GM18870 (cell line): ENCODE results near the gene NFIA.

ENCODE experiments used
- ATAC-seq: cut with Tn5 transposase; IDR thresholded peaks from one replicate; pipeline ENCODE4 v1.9.1; 2021; ENCODE audit warnings: moderate library complexity; ENCODE audit not compliant: unreplicated experiment

NFIA gene

DNA sequence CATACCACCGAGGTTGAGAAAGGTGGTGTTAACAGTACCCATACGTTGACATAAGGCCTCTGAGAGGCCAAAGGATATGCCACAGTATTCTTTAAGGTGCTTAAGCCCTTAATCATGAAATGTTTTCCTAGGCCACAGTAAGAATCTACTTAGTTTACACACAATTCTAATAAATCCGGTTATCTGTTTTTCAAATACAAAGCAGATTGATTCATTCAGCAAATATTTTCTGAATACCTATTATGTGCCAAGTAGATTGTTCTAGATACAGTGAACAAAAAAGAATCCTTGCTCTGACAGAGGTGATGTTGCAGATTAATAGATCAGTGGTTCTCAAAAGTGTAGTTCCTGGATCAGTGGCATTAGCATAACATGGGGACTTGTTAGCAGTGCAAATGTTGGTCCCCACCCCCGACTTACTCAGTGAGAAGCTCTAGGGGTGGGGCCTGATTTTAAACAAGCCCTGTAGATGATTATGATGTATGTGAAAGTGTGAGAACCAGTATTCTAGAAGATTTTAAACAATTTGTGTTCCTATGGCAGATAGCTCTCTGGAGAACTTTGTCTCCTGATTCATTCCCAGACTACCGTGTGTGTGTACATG is 61.6 kb downstream of the NFIA start:
- no peak for ATAC-seq

DNA sequence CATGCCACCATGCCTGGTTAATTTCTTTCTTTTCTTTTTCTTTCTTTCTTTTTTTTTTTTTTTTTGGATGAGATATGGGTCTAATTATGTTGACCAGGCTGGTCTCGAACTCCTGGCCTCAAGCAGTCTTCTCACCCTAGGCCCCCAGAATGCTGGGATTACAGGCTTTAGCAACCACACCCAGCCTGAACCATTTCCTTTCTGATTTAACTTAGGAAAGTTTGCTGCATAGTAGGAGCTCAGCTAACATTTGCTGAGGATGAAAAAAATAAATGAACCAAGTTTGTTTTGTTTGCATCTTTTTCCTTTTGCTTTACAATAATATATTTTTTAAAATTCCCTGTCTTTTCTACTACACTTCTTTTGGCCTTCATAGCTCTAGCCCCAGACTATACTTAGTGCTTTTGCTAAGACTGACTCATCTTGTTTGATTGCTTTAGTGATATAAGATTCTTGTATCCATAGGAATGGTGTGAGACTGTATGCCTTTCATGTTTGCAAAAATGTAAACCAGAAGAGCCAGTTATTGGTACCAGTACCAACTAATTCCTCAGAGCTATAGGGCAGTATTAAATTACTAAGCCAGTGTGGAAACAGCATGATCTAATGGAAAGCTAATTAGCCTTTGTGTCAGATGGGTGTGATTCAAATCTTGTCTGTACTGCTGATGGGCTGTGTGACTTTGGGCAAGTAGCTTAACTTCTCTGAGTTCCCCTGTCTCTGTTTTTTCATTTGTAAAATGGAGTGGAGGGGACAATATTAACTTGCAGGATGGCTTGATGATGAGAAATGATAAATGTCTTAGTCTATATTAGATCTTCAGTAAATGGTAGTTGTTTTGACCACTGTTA is 66.9 kb downstream of the NFIA start:
- ATAC-seq = no peak

DNA sequence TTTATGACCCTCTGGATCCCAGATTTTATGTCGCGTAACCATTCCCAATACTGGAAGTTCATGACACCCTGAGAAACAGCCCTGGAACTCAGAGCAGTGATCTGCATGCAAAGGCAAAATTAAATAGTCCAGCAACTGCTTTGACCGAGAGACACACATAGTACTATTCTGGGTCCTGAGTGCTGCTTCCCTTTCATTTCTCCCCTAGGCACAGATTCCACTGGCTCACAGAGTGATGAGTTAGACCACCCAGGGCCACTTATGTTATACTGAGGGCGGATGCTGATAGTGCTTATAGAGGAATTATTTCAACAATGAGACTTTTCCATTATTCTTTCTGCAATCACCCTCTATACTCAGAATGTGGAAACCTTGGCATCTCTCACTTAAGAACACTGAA is 69.2 kb downstream of the NFIA start:
- ATAC-seq = no peak

DNA sequence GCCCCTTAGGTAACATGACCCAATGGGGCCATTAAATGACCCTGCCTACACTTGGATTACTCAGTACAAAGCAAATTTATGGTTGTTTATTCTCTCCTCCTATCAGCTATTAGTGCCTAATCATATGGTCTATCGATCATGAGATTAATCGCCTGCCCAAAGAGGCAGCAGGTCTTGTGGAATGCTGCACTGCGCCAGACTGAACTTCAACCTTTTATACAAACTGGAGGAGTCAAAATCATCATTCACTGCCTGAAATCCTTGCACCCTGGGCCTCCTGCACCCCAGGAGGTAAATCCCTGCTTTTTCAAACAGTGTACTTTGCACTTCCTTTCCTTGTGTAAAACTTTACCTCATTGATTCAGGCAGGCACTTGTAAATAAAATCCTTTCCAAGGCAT is 69.7 kb downstream of the NFIA start:
- no peak for ATAC-seq

DNA sequence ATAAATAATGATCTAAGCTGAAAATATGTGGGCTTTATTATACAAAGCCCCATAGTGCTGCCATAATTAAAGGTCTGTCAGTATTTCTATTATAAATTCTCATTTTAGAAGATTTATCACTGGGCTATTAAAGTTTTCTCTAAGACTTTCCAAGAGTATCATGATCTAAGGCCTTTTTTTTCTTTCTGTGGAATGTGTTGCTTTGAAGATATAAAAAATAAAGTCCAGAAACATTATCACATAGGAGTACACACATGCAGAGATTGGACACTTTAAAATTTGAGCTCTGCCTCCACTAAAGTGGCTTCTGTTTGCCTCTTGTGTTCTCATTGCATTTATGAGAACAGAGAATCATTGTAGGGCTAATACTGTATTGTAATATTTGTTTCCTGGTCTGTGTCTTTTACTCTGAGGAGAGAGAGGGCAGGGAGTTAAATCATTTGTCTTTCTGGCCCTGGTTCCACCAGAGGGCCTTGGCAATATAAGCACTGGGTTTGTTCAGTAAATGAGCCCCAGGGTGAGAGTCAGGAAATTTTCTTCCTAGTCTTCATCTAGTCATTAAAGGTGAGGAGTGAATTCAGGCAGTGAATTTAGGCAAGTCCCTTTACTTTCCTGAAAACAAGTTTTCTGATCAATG is 70.2 kb downstream of the NFIA start:
- ATAC-seq = no peak

DNA sequence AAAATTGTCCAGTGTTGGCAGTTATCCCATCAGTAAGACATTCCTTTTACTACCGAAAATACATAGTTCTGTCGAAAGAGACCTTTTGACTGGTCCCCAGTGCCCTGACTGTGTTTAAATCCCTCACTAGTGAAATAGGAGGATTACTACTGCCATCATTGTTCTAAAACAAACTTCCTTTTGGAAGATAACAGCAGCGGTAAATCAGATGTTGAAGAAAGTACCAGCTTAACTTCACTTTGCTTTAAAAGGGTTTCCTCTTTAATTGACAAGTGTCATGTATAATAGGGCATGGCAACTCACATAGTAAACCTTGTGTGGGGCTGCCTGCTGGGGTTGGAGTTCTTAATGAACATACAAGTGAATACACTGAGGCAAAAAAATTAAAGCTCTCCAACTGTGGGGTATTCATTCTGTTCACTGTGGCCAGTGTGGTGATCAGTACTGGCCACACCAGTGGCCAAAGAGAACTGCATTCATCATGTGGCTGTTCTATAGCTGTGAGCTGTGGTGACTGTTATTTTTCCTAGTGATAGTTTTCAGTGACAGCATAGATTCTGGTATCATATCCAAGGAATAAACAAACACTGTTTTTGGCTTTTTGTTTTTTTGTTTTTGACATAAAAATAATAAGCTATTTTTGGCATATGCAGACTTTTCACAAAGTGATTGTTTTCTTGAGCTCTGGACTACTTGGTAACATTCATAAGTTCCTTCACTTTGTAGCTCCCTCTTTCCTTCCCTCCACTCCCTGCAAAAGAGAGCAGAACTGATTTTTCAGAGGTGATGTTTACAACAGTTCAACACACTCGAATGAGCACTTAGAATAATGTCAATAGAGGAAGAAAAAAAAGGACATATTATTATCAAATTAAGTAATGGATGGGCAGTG is 74.5 kb downstream of the NFIA start:
- ATAC-seq = no peak

DNA sequence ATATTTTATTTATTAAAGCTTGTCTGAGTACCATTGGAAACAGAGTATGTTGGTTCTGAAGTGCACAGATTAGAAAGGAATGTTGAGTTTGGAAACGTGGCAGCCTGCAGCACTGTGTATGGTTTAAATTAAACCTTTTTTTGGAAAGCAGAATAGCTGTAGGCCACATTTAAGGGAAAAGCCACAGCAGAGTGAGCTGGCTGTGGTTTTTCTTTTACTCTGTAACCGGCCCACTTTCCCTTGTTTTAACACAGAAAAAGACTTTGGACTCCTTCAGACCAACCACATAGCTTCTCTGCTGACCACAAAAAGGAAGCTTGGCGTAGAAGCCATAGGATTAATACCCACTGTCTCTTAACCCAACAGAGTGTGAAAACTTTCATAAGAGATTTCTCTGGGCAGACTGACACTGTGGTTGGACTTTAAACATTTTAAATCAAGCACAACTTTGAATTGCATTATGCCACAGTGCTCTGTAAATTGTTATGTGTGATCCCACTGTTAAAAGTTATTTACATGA is 75.2 kb downstream of the NFIA start:
- ATAC-seq = no peak

DNA sequence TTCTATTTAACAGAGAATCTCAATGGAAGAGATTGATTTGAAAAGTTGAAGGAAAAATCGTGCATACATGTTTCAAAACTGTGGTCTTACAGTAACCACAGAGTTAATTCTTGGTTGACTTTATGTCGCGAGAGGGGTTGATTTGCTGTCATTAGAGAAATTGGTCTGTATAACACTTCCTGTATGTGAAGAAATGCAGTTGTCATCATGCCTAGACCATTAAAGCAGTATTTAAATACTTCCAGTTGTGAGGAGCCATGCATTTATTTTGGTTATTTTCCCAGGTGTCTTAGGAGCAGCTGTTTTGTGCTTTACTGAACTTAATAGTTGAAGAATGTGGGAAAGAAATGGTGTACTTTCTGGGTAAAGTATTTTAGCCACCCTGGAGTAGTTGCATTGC is 76.2 kb downstream of the NFIA start:
- ATAC-seq = no peak

DNA sequence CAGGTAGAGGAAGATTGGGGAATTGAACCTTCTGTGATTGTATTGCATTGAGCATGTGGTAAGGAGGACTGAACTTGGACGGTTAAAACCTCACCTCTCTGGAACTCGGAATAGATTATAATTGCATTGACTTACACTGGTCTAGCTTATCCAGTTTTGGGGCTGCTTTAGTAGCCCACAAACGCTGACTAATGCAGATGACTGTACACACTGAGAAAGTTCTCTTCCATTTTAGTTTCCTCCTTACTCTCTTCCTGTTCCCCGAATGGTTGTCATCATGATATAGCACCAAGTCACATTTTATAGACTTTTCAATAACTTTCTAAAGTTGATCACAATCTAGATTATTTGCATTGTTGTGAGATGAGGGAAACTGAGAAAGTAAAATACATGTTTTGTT is 78.2 kb downstream of the NFIA start:
- ATAC-seq = no peak

DNA sequence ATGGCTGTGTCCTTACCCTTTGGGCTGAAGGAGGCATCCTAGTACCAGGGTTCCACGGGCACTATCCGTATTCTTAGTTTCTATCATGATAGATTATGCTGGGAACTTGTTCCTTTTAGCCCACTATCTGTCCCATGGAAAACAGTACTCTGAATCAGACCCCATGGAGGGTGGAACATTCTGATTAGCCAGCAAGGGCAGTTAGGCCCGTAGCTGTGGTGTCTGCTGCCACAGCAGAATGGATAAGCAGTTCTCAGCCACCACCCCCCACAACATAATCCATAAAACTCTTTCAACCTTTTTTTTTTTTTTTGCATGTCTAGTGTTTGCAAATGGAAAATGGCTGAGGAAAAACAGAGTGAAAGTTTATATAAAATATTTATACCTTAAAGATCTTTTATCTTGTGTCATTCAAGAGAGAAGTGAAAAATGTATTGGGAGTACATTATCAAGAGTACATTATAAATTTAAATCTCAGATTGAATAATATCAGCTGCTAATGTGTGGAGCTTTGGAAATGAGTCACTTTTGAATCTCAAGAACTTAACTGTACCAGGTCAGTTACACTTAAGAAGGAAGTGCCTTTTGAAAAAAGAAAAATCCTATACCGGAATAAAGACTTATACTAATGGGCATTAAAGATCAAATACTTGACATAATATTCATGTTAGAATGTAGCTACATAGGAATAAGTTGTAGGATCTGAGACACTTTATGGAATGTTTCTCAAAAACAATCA is 80.3 kb downstream of the NFIA start:
- ATAC-seq = no peak

DNA sequence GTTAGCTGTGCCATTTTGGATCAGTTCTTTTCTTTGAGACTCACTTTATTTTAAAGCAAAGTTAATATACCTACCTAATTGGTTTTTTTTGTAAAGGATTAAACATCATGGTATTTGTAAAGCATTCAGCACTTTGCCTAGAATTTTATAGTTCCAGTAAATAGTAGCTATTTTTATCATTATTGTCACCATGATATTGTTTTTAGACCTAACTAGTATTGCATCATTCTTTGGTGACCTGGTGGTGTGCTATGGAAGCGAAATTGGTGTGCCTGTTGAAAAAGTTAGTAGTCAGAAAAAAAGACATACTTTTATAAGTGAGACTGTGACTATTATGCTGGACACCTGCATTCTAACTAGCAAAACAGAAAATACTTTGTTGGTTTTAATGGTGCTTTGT is 81.0 kb downstream of the NFIA start:
- ATAC-seq = no peak

DNA sequence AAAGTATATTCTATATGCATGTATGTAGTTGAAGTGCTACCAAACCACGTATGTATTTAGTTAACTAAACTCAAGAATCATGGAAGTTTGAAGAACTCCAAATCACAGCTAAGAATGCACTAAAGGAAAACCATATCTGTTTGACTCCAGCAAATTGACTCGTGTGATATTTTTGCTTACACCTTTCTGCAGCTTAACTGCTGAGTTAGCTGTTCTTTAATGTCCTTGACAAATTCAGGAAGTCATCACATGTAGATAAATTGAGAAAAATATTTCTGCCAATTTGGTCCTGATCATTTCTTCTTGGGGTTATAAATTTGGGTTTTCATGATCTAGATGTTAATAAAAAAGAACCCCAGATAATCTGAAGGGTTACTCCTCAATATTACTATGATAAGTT is 83.0 kb downstream of the NFIA start:
- no peak for ATAC-seq

DNA sequence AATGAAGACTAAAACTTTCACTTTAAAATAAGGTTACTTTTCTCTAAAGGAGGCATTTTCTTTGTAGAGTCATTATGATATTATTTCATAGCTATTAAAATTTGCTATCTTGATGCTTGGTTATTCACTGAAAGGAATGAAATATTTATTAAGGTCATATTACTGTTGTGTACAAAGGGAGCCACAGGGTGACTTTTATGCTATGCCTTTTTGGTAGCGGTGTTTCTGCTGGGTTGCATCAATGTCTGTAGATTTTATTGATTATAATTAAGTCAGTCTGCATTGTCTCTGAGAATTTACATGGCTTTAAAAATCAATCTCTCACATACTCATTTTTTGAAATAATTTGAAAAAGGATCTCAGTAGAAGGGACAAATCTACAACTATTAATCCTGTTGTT is 84.9 kb downstream of the NFIA start:
- ATAC-seq = no peak

DNA sequence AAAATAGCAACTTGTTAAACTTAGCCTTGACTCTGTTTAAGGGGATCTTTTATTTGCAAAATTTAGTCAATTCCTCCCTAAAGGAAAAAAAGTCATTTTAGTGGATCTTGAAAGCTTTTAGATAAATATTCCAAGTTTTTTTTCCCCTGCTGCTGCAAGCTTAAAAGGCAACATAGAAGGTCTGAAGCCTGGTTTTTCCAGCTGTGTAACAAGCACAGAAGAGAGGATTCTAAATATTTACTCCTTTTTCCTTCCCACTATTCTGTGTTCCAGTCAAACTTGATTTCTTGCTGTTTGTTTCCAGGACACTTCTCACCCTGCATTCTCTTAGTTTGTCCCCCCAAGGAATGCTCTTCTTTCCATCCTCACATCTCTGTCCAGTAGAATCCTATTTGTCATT is 86.7 kb downstream of the NFIA start:
- no peak for ATAC-seq

DNA sequence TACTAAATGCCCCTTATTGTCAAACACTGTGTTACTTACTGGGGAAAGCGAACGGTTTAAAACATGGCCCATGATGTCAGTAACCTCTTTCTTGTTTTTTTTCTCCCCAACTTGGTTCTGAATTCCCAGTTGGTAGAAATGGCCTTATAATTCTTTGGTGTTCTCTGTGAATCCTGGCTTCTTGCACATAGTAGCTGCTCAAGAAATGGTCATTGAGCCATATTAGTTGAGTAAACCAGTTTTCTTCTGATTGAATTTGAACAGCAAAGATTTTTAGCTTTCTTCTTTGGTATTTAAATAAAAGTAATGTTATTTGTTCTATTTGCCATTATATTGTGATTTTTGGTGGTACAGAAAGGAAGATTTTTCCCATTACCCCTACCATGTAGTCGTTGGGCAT is 87.3 kb downstream of the NFIA start:
- ATAC-seq = no peak

DNA sequence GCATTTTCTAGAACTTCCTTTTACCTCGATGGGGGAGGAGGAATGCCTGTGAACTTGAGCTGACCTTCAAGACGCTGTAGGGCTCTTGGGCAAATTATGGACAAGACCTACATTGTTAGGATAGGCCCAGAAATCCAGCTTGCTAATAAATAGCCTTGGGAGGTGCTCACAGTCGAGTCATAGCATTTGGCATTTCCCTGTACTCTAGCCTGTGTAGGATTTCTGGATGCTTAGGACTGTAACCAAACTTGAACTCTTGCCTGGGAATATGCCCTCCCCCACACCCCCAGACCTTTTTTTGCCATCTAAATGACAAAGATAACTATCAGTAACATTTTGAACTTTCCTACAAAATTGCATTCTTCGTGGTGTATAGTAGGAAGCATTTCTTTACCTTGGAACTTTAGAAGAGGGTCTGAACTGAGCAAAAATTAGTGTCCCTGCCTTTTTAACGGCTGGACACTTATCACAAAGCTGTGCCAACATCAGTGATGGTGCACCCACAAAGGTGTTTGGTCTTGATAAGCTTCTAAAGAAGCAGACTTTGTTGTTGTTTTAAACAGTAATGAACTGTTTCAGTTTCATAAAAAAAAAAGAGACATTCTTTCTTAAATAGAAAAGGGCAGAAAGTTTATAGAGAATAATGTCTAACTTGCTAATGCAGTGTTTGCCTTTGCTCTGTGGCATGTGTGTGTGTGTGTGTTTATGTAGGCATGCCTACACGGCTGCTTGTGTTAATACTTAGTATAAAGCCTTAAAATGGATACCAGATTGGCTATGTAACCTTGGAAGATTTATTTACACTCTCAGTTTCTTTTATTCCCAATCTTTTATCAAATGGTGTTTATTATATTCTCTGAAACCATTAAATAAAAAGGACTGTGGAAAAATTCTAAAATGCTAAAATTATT is 88.2 kb downstream of the NFIA start:
- ATAC-seq = no peak

DNA sequence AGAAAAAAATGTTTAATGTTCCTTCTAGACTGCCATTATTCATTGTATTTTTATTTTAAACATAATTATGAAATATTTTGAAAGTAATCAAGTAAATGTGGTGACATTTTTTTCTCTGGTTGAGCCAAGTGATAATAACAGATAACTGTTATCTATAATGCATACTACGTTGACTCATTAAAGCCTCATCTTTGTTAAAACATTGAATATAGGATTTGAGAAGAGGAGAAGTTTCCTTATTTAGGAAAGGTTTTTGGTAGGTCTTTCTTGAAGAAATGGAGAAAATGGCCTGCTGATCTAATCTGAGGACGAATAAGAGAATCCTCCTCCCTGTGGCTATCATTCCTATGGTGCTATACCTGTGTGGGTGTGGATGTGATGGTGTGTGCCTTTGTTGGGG is 89.0 kb downstream of the NFIA start:
- ATAC-seq = no peak

DNA sequence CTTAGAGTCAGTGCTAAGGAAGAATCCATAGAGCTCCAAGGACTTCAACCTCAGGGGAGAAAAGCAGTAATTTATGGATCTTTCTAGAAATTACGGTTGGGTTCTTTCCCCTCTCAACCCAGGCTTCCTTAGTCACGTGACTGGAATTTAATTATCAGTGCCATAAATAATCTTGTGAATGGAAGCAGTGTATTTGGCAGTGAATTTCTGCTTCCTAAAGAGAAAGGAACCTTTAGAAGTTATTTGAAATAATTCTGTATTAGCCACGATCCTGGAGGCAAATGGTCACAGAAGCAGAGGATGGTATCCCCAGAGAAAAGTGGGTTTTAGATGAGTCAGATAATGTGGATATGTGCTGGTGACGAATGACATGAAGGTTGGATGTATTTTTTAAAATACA is 89.6 kb downstream of the NFIA start:
- ATAC-seq = no peak

DNA sequence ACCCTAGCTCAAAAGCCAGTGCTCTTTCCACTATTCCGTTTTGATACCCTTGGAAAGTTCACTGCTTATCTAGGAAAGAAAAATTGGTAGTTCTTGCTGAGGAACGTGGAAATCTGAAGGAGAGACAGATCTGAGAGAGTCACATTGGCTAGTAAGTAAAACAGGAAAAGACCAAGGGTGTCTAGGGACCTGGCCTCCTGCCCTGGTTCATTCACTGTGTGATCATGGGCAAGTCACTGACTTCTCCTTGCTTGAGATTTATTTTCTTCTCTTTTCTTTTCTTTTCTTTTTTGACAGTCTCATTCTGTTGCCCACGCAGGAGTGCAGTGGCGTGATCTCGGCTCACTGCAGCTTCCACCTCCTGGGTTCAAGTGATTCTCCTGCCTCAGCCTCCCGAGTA is 90.8 kb downstream of the NFIA start:
- ATAC-seq = no peak
